GM10248 (cell line): ENCODE measurements around the gene DCHS1.

ENCODE experiments used
- CTCF ChIA-PET: fragments of 300-600 bp; sonication (Branson Sonifier 250); formaldehyde crosslinking; extraction: SDS; loops from one replicate; lab custom pipeline; 2021; ENCODE audit warnings: antibody characterized with exemption; lab: Yijun Ruan, JAX
- POLR2A ChIA-PET: fragments of 350-650 bp; sonication (Branson Sonifier 250); formaldehyde crosslinking; extraction: SDS; loops from one replicate; lab custom pipeline; 2020; ENCODE audit warnings: antibody characterized with exemption; lab: Yijun Ruan, JAX
- DNase-seq: peaks from one replicate; pipeline ENCODE4 v3.0.0; 2012; ENCODE audit errors: extremely low spot score
- CTCF ChIP-seq: IDR thresholded peaks from 2 replicates; pipeline ENCODE4 v1.5.1; 2012; ENCODE audit warnings: mild to moderate bottlenecking, low read depth; ENCODE audit errors: extremely low read depth, missing control alignments, control extremely low read depth

Gene DCHS1

GRCh38 chr11:6614446-6614845, 41.2 kb downstream of the DCHS1 start:
- CTCF ChIA-PET = no interaction called here
- no peak for TF ChIP-seq CTCF
- POLR2A ChIA-PET = no interaction called here
- DNase-seq = no peak

- ChIA-PET POLR2A (interaction anchor here (1.5 kb wide), 1 partner anchor 9 kb away, joined by 5 read pairs; no protein-coding TSS in a partner anchor), CTCF (interaction anchor here (0.9 to 2.2 kb wide), 7 partner anchors 10 to 234 kb away, joined by 3 to 9 read pairs (median 5); partner anchors contain the start of gene MRPL17)
- DNase-seq = no peak
- TF ChIP-seq CTCF = no peak
Measured at GRCh38 chr11:6613496-6613895, 42.1 kb downstream of the DCHS1 start.

GRCh38 chr11:6612213-6613041, 43.2 kb downstream of the DCHS1 start, which contains the start of gene TAF10:
Gene TAF10, minus strand, starts transcription at chr11:6612216. Its CDS starts 27 bp downstream, at chr11:6612189.
- CTCF ChIA-PET = interaction anchor here (0.9 to 2.3 kb wide), 14 partner anchors 8 to 233 kb away, joined by 3 to 15 read pairs (median 4); partner anchors contain the start of gene MRPL17

GRCh38 chr11:6611963-6612212, 43.7 kb downstream of the DCHS1 start:
- TF ChIP-seq CTCF = no peak
- POLR2A ChIA-PET = interaction anchor here (0.6 to 1.5 kb wide), 3 partner anchors 7 to 19 kb away, joined by 3 to 5 read pairs (median 4); no protein-coding TSS in a partner anchor
- CTCF ChIA-PET = interaction anchor here (1.0 to 2.3 kb wide), 11 partner anchors 9 to 233 kb away, joined by 3 to 15 read pairs (median 5); partner anchors contain the start of genes MRPL17 and TIMM10B
- DNase-seq = no peak

More at GRCh38 chr11:6612213-6613041, 43.2 kb downstream of the DCHS1 start, which contains the start of gene TAF10:
- peak; percentile 90 for DNase-seq
- POLR2A ChIA-PET = interaction anchor here (0.6 to 1.5 kb wide), 3 partner anchors 8 to 19 kb away, joined by 3 to 5 read pairs (median 4); no protein-coding TSS in a partner anchor
- peak; percentile 32 for TF ChIP-seq CTCF

GRCh38 chr11:6611092-6611962, 44.3 kb downstream of the DCHS1 start:
- POLR2A ChIA-PET = interaction anchor here (0.6 to 0.8 kb wide), 2 partner anchors 12 to 20 kb away, joined by 3 to 4 read pairs; no protein-coding TSS in a partner anchor
- DNase-seq = peak; percentile 24
- CTCF ChIA-PET = interaction anchor here (1.0 to 2.3 kb wide), 11 partner anchors 9 to 232 kb away, joined by 3 to 15 read pairs (median 5); partner anchors contain the start of genes MRPL17 and TIMM10B
- TF ChIP-seq CTCF = no peak

GRCh38 chr11:6610591-6610990, 45.0 kb downstream of the DCHS1 start:
- no peak for DNase-seq
- CTCF ChIA-PET = no interaction called here
- POLR2A ChIA-PET = no interaction called here
- TF ChIP-seq CTCF = no peak
